IMR-90 (cell line): ENCODE results near the gene MYOC. TPM values are rescaled to one million over a fixed set of nuclear protein-coding genes. Genes with fewer than 3 reads are reported as not detected.

Experiments
- ATAC-seq: fragments of 200-7000 bp; cut with Tn5 transposase; 2 replicates; pipeline ENCODE4 v1.9.1; 2020; ENCODE audit warnings: low read depth, mild to moderate bottlenecking, moderate library complexity
- BruUV-seq: library from RNA; stranded (reverse); fragments of 400-500 nt; replicated peaks from 2 replicates; lab custom pipeline; 2021; lab: Mats Ljungman, UMichigan
- CTCF ChIA-PET: fragments of 300-600 bp; formaldehyde crosslinking; extraction: SDS; loops from one replicate; lab custom pipeline; 2021; ENCODE audit warnings: antibody characterized with exemption; lab: Yijun Ruan, JAX
- POLR2A ChIA-PET: fragments of 300-600 bp; sonication (Branson Sonifier 250); formaldehyde crosslinking; loops from one replicate; lab custom pipeline; 2022; ENCODE audit warnings: antibody characterized with exemption; ENCODE audit not compliant: unreplicated experiment; lab: Charles Lee
- DNase-seq: peaks from one replicate; pipeline ENCODE4 v3.0.0; 2013
- H2AFZ ChIP-seq: replicated peaks from 2 replicates; pipeline ENCODE3; 2013; ENCODE audit warnings: low read length, mild to moderate bottlenecking; ENCODE audit not compliant: poor library complexity
- H2AK5ac ChIP-seq: 2 replicates; pipeline ENCODE4 v1.6.1; 2013; ENCODE audit warnings: low read depth, low read length, inconsistent platforms
- H2AK9ac ChIP-seq: replicated peaks from 2 replicates; pipeline ENCODE3; 2013; ENCODE audit warnings: mild to moderate bottlenecking, low read depth, low read length, moderate library complexity; ENCODE audit not compliant: poor library complexity
- H2BK120ac ChIP-seq: 2 replicates; pipeline ENCODE4 v1.6.1; 2013; ENCODE audit warnings: low read depth, low read length, inconsistent platforms
- H2BK15ac ChIP-seq: 3 replicates; pipeline ENCODE4 v1.6.1; 2013; ENCODE audit warnings: low read depth, low read length, inconsistent platforms
- H2BK20ac ChIP-seq: 2 replicates; pipeline ENCODE4 v1.6.1; 2013; ENCODE audit warnings: low read depth, mild to moderate bottlenecking, inconsistent platforms, low read length, moderate library complexity
- H2BK5ac ChIP-seq: 2 replicates; pipeline ENCODE4 v1.6.1; 2013; ENCODE audit warnings: mild to moderate bottlenecking, low read depth, low read length, inconsistent platforms; ENCODE audit not compliant: poor library complexity, severe bottlenecking
- H3K14ac ChIP-seq: replicated peaks from 2 replicates; pipeline ENCODE4 v1.6.1; 2013; ENCODE audit warnings: low read depth, low read length, inconsistent platforms
- H3K18ac ChIP-seq: 2 replicates; pipeline ENCODE4 v1.6.1; 2013; ENCODE audit warnings: low read depth, low read length, control low read depth
- H3K23ac ChIP-seq: 2 replicates; pipeline ENCODE4 v1.6.1; 2013; ENCODE audit warnings: low read depth, low read length, inconsistent platforms
- H3K27ac ChIP-seq: 2 replicates; pipeline ENCODE4 v1.5.1; 2013; ENCODE audit warnings: mild to moderate bottlenecking, control low read depth, low read length; ENCODE audit not compliant: insufficient read depth
- H3K27me3 ChIP-seq: 2 replicates; pipeline ENCODE4 v1.6.1; 2013; ENCODE audit warnings: low read length; ENCODE audit not compliant: control insufficient read depth, insufficient read depth
- H3K36me3 ChIP-seq: 2 replicates; pipeline ENCODE4 v1.6.1; 2013; ENCODE audit warnings: low read length, mixed read lengths; ENCODE audit not compliant: control insufficient read depth, insufficient read depth
- H3K4ac ChIP-seq: 2 replicates; pipeline ENCODE4 v1.6.1; 2013; ENCODE audit warnings: low read depth, low read length, inconsistent platforms
- H3K4me1 ChIP-seq: 2 replicates; pipeline ENCODE4 v1.6.1; 2013; ENCODE audit warnings: low read length, mixed read lengths; ENCODE audit not compliant: control insufficient read depth, insufficient read depth
- H3K4me2 ChIP-seq: 2 replicates; pipeline ENCODE4 v1.6.1; 2013; ENCODE audit warnings: low read depth, mild to moderate bottlenecking, control low read depth, low read length, moderate library complexity
- H3K4me3 ChIP-seq: 2 replicates; pipeline ENCODE4 v1.5.1; 2013; ENCODE audit warnings: low read depth, mild to moderate bottlenecking, control low read depth, low read length, moderate library complexity; ENCODE audit not compliant: insufficient read depth
- H3K56ac ChIP-seq: 2 replicates; pipeline ENCODE4 v1.6.1; 2013; ENCODE audit warnings: low read length, inconsistent platforms; ENCODE audit not compliant: insufficient read depth; ENCODE audit errors: extremely low read depth
- H3K79me1 ChIP-seq, 2 experiments: 2 replicates each; pipeline ENCODE4 v1.6.1; 2013; ENCODE audit warnings: low read length in 2 of 2, inconsistent platforms in 1 of 2, low read depth in 1 of 2
- H3K9ac ChIP-seq: 2 replicates; pipeline ENCODE4 v1.6.1; 2013; ENCODE audit warnings: low read depth, low read length, control low read depth
- H3K9me1 ChIP-seq: 2 replicates; pipeline ENCODE4 v1.6.1; 2013; ENCODE audit warnings: low read length, inconsistent platforms; ENCODE audit not compliant: insufficient read depth
- H3K9me3 ChIP-seq: 2 replicates; pipeline ENCODE4 v1.6.1; 2013; ENCODE audit warnings: low read length; ENCODE audit not compliant: control insufficient read depth, insufficient read depth
- H4K20me1 ChIP-seq: 2 replicates; pipeline ENCODE4 v1.6.1; 2013; ENCODE audit warnings: low read length, inconsistent platforms; ENCODE audit not compliant: insufficient read depth
- H4K5ac ChIP-seq: 2 replicates; pipeline ENCODE4 v1.6.1; 2013; ENCODE audit warnings: mild to moderate bottlenecking, low read depth, low read length, control low read depth
- H4K8ac ChIP-seq, 2 experiments: 2 replicates each; pipeline ENCODE4 v1.6.1; 2013; ENCODE audit warnings: low read depth in 2 of 2, low read length in 2 of 2, control low read depth in 1 of 2, inconsistent platforms in 1 of 2
- H4K91ac ChIP-seq: 2 replicates; pipeline ENCODE4 v1.6.1; 2013; ENCODE audit warnings: low read depth, low read length, inconsistent platforms; ENCODE audit not compliant: insufficient read depth
- CTCF ChIP-seq: conservative IDR thresholded peaks from 2 replicates; pipeline ENCODE4 v1.5.1; 2012; ENCODE audit warnings: mild to moderate bottlenecking, low read depth, low read length, improper control_type of control experiment
- FOS ChIP-seq: fragments of 150-350 bp; IDR thresholded peaks from 2 replicates; pipeline ENCODE4 v1.6.1; 2016; ENCODE audit warnings: low read depth, low read length
- MAZ ChIP-seq: IDR thresholded peaks from 2 replicates; pipeline ENCODE4 v1.6.1; 2012; ENCODE audit warnings: low read depth, mild to moderate bottlenecking, low read length, improper control_type of control experiment, moderate library complexity, borderline replicate concordance
- POLR2A ChIP-seq: IDR thresholded peaks from 2 replicates; pipeline ENCODE4 v1.6.1; 2012; ENCODE audit warnings: mild to moderate bottlenecking, low read depth, low read length
- RAD21 ChIP-seq: IDR thresholded peaks from 2 replicates; pipeline ENCODE4 v1.6.1; 2012; ENCODE audit warnings: low read length, improper control_type of control experiment
- SMC3 ChIP-seq: fragments of 150-350 bp; IDR thresholded peaks from 2 replicates; pipeline ENCODE4 v1.6.1; 2016; ENCODE audit warnings: low read depth, mild to moderate bottlenecking, antibody characterized with exemption, low read length, moderate library complexity
- WGBS, 2 experiments: methylation state at CpG; one replicate each; pipeline versions ENCODE4 v1.1.5 to v1.1.7; 2013; ENCODE audit warnings: missing lambda C conversion rate in 2 of 2; ENCODE audit not compliant: insufficient read length in 1 of 2; ENCODE audit errors: extremely low coverage in 2 of 2; 5-methylcytosine and 5-hydroxymethylcytosine counted together
- dilution Hi-C: fragments of 300-500 bp; cut with HindIII; formaldehyde crosslinking; loops from one replicate; pipeline ENCODE4 v1.14.3; 2018; ENCODE audit warnings: low sequenced_read_pairs; ENCODE audit not compliant: unreplicated experiment
- in situ Hi-C: fragments of 300-500 bp; cut with MboI; formaldehyde crosslinking; loops from 3 replicates; pipeline ENCODE4 v1.14.3; 2019; ENCODE audit warnings: low sequenced_read_pairs, inconsistent platforms, mixed read lengths
- intact Hi-C: fragments of 100-400 bp; cut with micrococcal nuclease; formaldehyde crosslinking; loops from 2 replicates; pipeline ENCODE4 v1.10.0; 2022
- polyA plus RNA-seq, 3 experiments: library from polyadenylated mRNA; depleted of rRNA; stranded (reverse); fragments of >200 nt; gene quantifications; 2 replicates each; pipeline ENCODE4 v1.2.3, GENCODE V29; 2012; ENCODE audit warnings: low replicate concordance in 1 of 3
- total RNA-seq: library from RNA; depleted of rRNA; stranded (reverse); fragments of >200 nt; gene quantifications from 2 replicates; pipeline ENCODE4 v1.2.3, GENCODE V29; 2012

The MYOC gene
- total and polyA plus RNA-seq, 2 of the 4 experiments (the other 2 are of a cell fraction) = not detected

GRCh38 chr1:171654942-171655745 lies 2.7 kb upstream of the MYOC start:
- peak; percentile 76 for ATAC-seq
- Histone ChIP-seq H3K79me1 (no peaks in the 10 kb centered on the region), H3K9ac (peak overlapping the region; percentile 41; the same call in 1 of the 2 replicates), H2BK15ac (no peak overlapping the region), H4K20me1 (no peaks in the 10 kb centered on the region), H2BK5ac (no peak overlapping the region), H3K36me3 (no peaks in the 10 kb centered on the region), H3K27me3 (peaks cover 3% of the 10 kb centered on the region), H4K8ac (peak overlapping the region in 1 of 2 experiments; percentile 34; a peak in 2 of 4 replicates), H3K4me2 (peak overlapping the region; percentile 43; the same call in 1 of the 2 replicates), H3K4ac (no peak overlapping the region; the same call in 1 of the 2 replicates), H2BK120ac (peak overlapping the region; percentile 36; the same call in 1 of the 2 replicates), H3K9me1 (peaks cover 7% of the 10 kb centered on the region; the same call in 1 of the 2 replicates), H3K14ac (0 out of 2 replicates have a peak overlapping the region, but pooled peaks have one; percentile 11), H3K4me1 (peaks cover 8% of the 10 kb centered on the region), H3K56ac (no peak overlapping the region), H3K27ac (no peak overlapping the region), H2AFZ (peak overlapping the region; percentile 83), H3K4me3 (no peak overlapping the region), H2BK20ac (no peak overlapping the region), H3K23ac (no peak overlapping the region; the same call in 1 of the 2 replicates), H4K5ac (no peak overlapping the region; the same call in 1 of the 2 replicates), H4K91ac (0 out of 2 replicates have a peak overlapping the region, but pooled peaks have one; percentile 4), H2AK9ac (peak overlapping the region; percentile 67), H2AK5ac (0 out of 2 replicates have a peak overlapping the region, but pooled peaks have one; percentile 24), H3K9me3 (no peaks in the 10 kb centered on the region), H3K18ac (no peak overlapping the region)
- dilution Hi-C loops = no loop called here
- in situ Hi-C loops = no loop called here
- POLR2A ChIA-PET = interaction anchor here (0.9 kb wide), 1 partner anchor 88 kb away, joined by 11 read pairs; no protein-coding TSS in a partner anchor
- BruUV-seq = no TSS peak
- CTCF ChIA-PET = interaction anchor here (0.6 to 2.3 kb wide), 8 partner anchors 10 to 330 kb away, joined by 3 to 23 read pairs (median 4); no protein-coding TSS in a partner anchor
- intact Hi-C loops = no loop called here
- 45% methylated on average over 9 of the region's 24 CpGs; no CpG with 5 or more reads in 1 of the 2 experiments for WGBS, 2 experiments
- DNase-seq = peak; percentile 48
- no peak for TF ChIP-seq POLR2A
- TF ChIP-seq RAD21 = peak; percentile 46
- peak; percentile 35; the same call in 1 of the 2 replicates for TF ChIP-seq MAZ
- peak; percentile 30; the same call in 1 of the 2 replicates for TF ChIP-seq SMC3
- no peak for TF ChIP-seq FOS
- peak; percentile 58 for TF ChIP-seq CTCF
